Panc1 (cell line): Measurements from ENCODE around the gene LYPD6B.

Source experiments
- POLR2AphosphoS5 ChIP-seq: IDR thresholded peaks from 2 replicates; pipeline ENCODE4 v1.6.1; 2012; ENCODE audit warnings: mild to moderate bottlenecking, low read depth, low read length, moderate library complexity
- TF ChIP-seq, protein P1 (sequence below): fragments of 450-650 bp; IDR thresholded peaks from 2 replicates; pipeline ENCODE4 v1.5.1; 2017; ENCODE audit warnings: mild to moderate bottlenecking
- TF ChIP-seq, protein P2 (sequence below), 2 experiments: IDR thresholded peaks; 2 replicates each; pipeline ENCODE4 v1.6.1; 2011 to 2012; ENCODE audit warnings: low read depth in 2 of 2, control low read depth in 1 of 2, low read length in 1 of 2, mild to moderate bottlenecking in 1 of 2, moderate library complexity in 1 of 2; ENCODE audit not compliant: insufficient read depth in 1 of 2

DNA sequence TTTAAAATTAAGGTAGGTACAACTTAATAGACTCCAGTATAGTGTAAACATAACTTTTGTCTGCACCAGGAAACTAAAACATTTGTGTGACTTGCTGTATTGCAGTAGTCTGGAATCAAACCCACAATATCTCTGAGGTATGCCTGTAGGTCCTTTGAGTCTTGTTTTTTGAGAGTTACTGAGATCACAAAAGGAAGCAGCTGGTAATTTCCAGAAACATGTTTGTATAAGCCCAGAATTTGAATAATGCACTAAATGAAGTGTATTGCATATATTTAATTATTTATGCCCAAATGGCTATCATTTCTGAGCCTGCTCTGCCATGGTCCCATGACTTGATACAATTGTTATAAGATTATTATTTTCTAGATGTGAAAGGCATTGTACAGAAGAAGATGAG lies 148.6 kb downstream of the LYPD6B start:
- TF ChIP-seq, protein P1, sequence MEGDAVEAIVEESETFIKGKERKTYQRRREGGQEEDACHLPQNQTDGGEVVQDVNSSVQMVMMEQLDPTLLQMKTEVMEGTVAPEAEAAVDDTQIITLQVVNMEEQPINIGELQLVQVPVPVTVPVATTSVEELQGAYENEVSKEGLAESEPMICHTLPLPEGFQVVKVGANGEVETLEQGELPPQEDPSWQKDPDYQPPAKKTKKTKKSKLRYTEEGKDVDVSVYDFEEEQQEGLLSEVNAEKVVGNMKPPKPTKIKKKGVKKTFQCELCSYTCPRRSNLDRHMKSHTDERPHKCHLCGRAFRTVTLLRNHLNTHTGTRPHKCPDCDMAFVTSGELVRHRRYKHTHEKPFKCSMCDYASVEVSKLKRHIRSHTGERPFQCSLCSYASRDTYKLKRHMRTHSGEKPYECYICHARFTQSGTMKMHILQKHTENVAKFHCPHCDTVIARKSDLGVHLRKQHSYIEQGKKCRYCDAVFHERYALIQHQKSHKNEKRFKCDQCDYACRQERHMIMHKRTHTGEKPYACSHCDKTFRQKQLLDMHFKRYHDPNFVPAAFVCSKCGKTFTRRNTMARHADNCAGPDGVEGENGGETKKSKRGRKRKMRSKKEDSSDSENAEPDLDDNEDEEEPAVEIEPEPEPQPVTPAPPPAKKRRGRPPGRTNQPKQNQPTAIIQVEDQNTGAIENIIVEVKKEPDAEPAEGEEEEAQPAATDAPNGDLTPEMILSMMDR: no peak
- TF ChIP-seq, protein P2, sequence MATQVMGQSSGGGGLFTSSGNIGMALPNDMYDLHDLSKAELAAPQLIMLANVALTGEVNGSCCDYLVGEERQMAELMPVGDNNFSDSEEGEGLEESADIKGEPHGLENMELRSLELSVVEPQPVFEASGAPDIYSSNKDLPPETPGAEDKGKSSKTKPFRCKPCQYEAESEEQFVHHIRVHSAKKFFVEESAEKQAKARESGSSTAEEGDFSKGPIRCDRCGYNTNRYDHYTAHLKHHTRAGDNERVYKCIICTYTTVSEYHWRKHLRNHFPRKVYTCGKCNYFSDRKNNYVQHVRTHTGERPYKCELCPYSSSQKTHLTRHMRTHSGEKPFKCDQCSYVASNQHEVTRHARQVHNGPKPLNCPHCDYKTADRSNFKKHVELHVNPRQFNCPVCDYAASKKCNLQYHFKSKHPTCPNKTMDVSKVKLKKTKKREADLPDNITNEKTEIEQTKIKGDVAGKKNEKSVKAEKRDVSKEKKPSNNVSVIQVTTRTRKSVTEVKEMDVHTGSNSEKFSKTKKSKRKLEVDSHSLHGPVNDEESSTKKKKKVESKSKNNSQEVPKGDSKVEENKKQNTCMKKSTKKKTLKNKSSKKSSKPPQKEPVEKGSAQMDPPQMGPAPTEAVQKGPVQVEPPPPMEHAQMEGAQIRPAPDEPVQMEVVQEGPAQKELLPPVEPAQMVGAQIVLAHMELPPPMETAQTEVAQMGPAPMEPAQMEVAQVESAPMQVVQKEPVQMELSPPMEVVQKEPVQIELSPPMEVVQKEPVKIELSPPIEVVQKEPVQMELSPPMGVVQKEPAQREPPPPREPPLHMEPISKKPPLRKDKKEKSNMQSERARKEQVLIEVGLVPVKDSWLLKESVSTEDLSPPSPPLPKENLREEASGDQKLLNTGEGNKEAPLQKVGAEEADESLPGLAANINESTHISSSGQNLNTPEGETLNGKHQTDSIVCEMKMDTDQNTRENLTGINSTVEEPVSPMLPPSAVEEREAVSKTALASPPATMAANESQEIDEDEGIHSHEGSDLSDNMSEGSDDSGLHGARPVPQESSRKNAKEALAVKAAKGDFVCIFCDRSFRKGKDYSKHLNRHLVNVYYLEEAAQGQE (IDR thresholded peaks at IDR 0.05; ENCODE audit: insufficient read depth in 1 of 2, low read depth in 2 of 2, low read length in 1 of 2): no peak
- no peak for TF ChIP-seq POLR2AphosphoS5
